HAP-1 (cell line): Measurements from ENCODE around the gene CFAP299.

Source experiments
- DNase-seq, 2 experiments: peaks; one replicate each; pipeline ENCODE4 v3.0.0-alpha.2; 2016 to 2020; ENCODE audit warnings: low spot score in 2 of 2
- H3K27me3 ChIP-seq: fragments of 250-450 bp; sonication (Bioruptor Pico); 2 replicates; pipeline ENCODE4 v1.5.1; 2020; ENCODE audit warnings: low read depth, mild to moderate bottlenecking, moderate library complexity
- H3K36me3 ChIP-seq: fragments of 250-450 bp; sonication (Bioruptor Pico); replicated peaks from 2 replicates; pipeline ENCODE4 v1.5.1; 2020; ENCODE audit warnings: mild to moderate bottlenecking
- H3K4me1 ChIP-seq: fragments of 250-450 bp; sonication (Bioruptor Pico); 2 replicates; pipeline ENCODE4 v1.5.1; 2020; ENCODE audit warnings: mild to moderate bottlenecking
- H3K4me3 ChIP-seq: fragments of 250-450 bp; sonication (Bioruptor Pico); 2 replicates; pipeline ENCODE4 v1.5.1; 2020; ENCODE audit warnings: mild to moderate bottlenecking, moderate library complexity
- H3K9me3 ChIP-seq: fragments of 250-450 bp; sonication (Bioruptor Pico); 2 replicates; pipeline ENCODE4 v1.5.1; 2020; ENCODE audit warnings: mild to moderate bottlenecking, moderate library complexity
- in situ Hi-C: fragments of 300-500 bp; cut with MboI; formaldehyde crosslinking; loops from 3 replicates; pipeline ENCODE4 v1.14.3; 2020; ENCODE audit warnings: low sequenced_read_pairs, inconsistent platforms, mixed read lengths

The CFAP299 gene

GRCh38 chr4:80385397-80386280, 50.1 kb downstream of the CFAP299 start:
- Histone ChIP-seq H3K4me1 (no peaks in the 10 kb centered on the region), H3K9me3 (no peaks in the 10 kb centered on the region), H3K4me3 (no peak overlapping the region), H3K27me3 (no peaks in the 10 kb centered on the region), H3K36me3 (no peaks in the 10 kb centered on the region)
- DNase-seq, result no peak
- in situ Hi-C loops, result no loop called here

GRCh38 chr4:80386281-80386886, 50.9 kb downstream of the CFAP299 start:
- DNase-seq, result no peak
- in situ Hi-C loops, result no loop called here
- Histone ChIP-seq H3K4me3 (no peak overlapping the region), H3K4me1 (no peaks in the 10 kb centered on the region), H3K27me3 (no peaks in the 10 kb centered on the region), H3K36me3 (no peaks in the 10 kb centered on the region), H3K9me3 (no peaks in the 10 kb centered on the region)

GRCh38 chr4:80387390-80388283, 52.1 kb downstream of the CFAP299 start:
- no peaks in the 10 kb centered on the region for H3K36me3 ChIP-seq
- no peak for DNase-seq
- no peaks in the 10 kb centered on the region for H3K9me3 ChIP-seq
- H3K4me1 ChIP-seq, result no peaks in the 10 kb centered on the region
- in situ Hi-C loops, result no loop called here
- no peak overlapping the region for H3K4me3 ChIP-seq
- no peaks in the 10 kb centered on the region for H3K27me3 ChIP-seq

- no peak overlapping the region for H3K4me3 ChIP-seq
- H3K36me3 ChIP-seq, result no peaks in the 10 kb centered on the region
- no peaks in the 10 kb centered on the region for H3K27me3 ChIP-seq
- DNase-seq, result no peak
- in situ Hi-C loops, result no loop called here
- no peaks in the 10 kb centered on the region for H3K9me3 ChIP-seq
- no peaks in the 10 kb centered on the region for H3K4me1 ChIP-seq
These were observed 52.7 kb downstream of the CFAP299 start for GRCh38 chr4:80388284-80388607.

- no peaks in the 10 kb centered on the region for H3K36me3 ChIP-seq
- H3K4me3 ChIP-seq, result no peak overlapping the region
- no peaks in the 10 kb centered on the region for H3K4me1 ChIP-seq
- no peaks in the 10 kb centered on the region for H3K9me3 ChIP-seq
- no peak for DNase-seq
- no peaks in the 10 kb centered on the region for H3K27me3 ChIP-seq
- in situ Hi-C loops, result no loop called here
These were observed 54.6 kb downstream of the CFAP299 start for GRCh38 chr4:80390178-80390577.

- in situ Hi-C loops, result no loop called here
- Histone ChIP-seq H3K36me3 (no peaks in the 10 kb centered on the region), H3K4me3 (no peak overlapping the region), H3K4me1 (no peaks in the 10 kb centered on the region), H3K9me3 (no peaks in the 10 kb centered on the region), H3K27me3 (no peaks in the 10 kb centered on the region)
- no peak for DNase-seq
These were observed 57.9 kb downstream of the CFAP299 start for GRCh38 chr4:80393246-80393969.

- Histone ChIP-seq H3K27me3 (no peaks in the 10 kb centered on the region), H3K36me3 (no peaks in the 10 kb centered on the region), H3K4me3 (no peak overlapping the region), H3K9me3 (no peaks in the 10 kb centered on the region), H3K4me1 (no peaks in the 10 kb centered on the region)
- in situ Hi-C loops, result no loop called here
- no peak for DNase-seq
These were observed 58.4 kb downstream of the CFAP299 start for GRCh38 chr4:80393970-80394250.

GRCh38 chr4:80407246-80407645, 71.7 kb downstream of the CFAP299 start:
- H3K9me3 ChIP-seq, result no peaks in the 10 kb centered on the region
- in situ Hi-C loops, result no loop called here
- H3K36me3 ChIP-seq, result no peaks in the 10 kb centered on the region
- H3K27me3 ChIP-seq, result no peaks in the 10 kb centered on the region
- no peaks in the 10 kb centered on the region for H3K4me1 ChIP-seq
- H3K4me3 ChIP-seq, result no peak overlapping the region
- no peak for DNase-seq

- no peak for DNase-seq
- H3K9me3 ChIP-seq, result no peaks in the 10 kb centered on the region
- H3K36me3 ChIP-seq, result no peaks in the 10 kb centered on the region
- no peaks in the 10 kb centered on the region for H3K27me3 ChIP-seq
- in situ Hi-C loops, result no loop called here
- no peak overlapping the region for H3K4me3 ChIP-seq
- H3K4me1 ChIP-seq, result no peaks in the 10 kb centered on the region
These were observed 74.3 kb downstream of the CFAP299 start for GRCh38 chr4:80409809-80410208.

GRCh38 chr4:80412322-80412721, 76.8 kb downstream of the CFAP299 start:
- H3K4me3 ChIP-seq, result no peak overlapping the region
- no peaks in the 10 kb centered on the region for H3K4me1 ChIP-seq
- H3K36me3 ChIP-seq, result no peaks in the 10 kb centered on the region
- H3K9me3 ChIP-seq, result no peaks in the 10 kb centered on the region
- H3K27me3 ChIP-seq, result no peaks in the 10 kb centered on the region
- in situ Hi-C loops, result no loop called here
- no peak for DNase-seq

- Histone ChIP-seq H3K4me1 (no peaks in the 10 kb centered on the region), H3K4me3 (no peak overlapping the region), H3K27me3 (no peaks in the 10 kb centered on the region), H3K36me3 (no peaks in the 10 kb centered on the region), H3K9me3 (no peaks in the 10 kb centered on the region)
- no peak for DNase-seq
- in situ Hi-C loops, result no loop called here
These were observed 77.6 kb downstream of the CFAP299 start for GRCh38 chr4:80413086-80413485.

- Histone ChIP-seq H3K9me3 (no peaks in the 10 kb centered on the region), H3K4me1 (peaks cover 13% of the 10 kb centered on the region), H3K4me3 (no peak overlapping the region), H3K36me3 (no peaks in the 10 kb centered on the region), H3K27me3 (no peaks in the 10 kb centered on the region)
- no peak for DNase-seq
- in situ Hi-C loops, result no loop called here
These were observed 81.5 kb downstream of the CFAP299 start for GRCh38 chr4:80417019-80417418.

GRCh38 chr4:80419946-80420345, 84.4 kb downstream of the CFAP299 start:
- in situ Hi-C loops, result no loop called here
- Histone ChIP-seq H3K4me1 (peaks cover 21% of the 10 kb centered on the region), H3K4me3 (no peak overlapping the region), H3K9me3 (no peaks in the 10 kb centered on the region), H3K27me3 (no peaks in the 10 kb centered on the region), H3K36me3 (no peaks in the 10 kb centered on the region)
- peak in 1 of 2 experiments; percentile 33 for DNase-seq
